PC-9 (cell line): ENCODE results near the gene COL13A1. TPM values are rescaled to one million over a fixed set of nuclear protein-coding genes. Genes with fewer than 3 reads are reported as not detected.

Experiments
- BruUV-seq: library from RNA; stranded (reverse); fragments of 400-500 nt; replicated peaks from 2 replicates; lab custom pipeline; 2021; lab: Mats Ljungman, UMichigan
- CTCF ChIA-PET: fragments of 300-600 bp; sonication (Branson Sonifier 250); formaldehyde crosslinking; loops from one replicate; lab custom pipeline; 2022; ENCODE audit warnings: antibody characterized with exemption; lab: Charles Lee
- POLR2A ChIA-PET: fragments of 300-600 bp; sonication (Branson Sonifier 250); formaldehyde crosslinking; loops from one replicate; lab custom pipeline; 2022; ENCODE audit warnings: antibody characterized with exemption; ENCODE audit not compliant: unreplicated experiment; lab: Charles Lee
- DNase-seq, 2 experiments: peaks; one replicate each; pipeline versions ENCODE4 v3.0.0 to v3.0.0-alpha.2; 2015 to 2022; ENCODE audit warnings: mixed read lengths in 1 of 2
- H2AFZ ChIP-seq: fragments of 200-600 bp; sonication (generic); 2 replicates; pipeline ENCODE4 v1.8.1; 2017; ENCODE audit warnings: antibody characterized with exemption
- H3F3A ChIP-seq: fragments of 200-600 bp; sonication (generic); 2 replicates; pipeline ENCODE4 v1.8.1; 2017; ENCODE audit warnings: antibody characterized with exemption, mild to moderate bottlenecking, low read depth; ENCODE audit not compliant: insufficient read depth
- H3K27ac ChIP-seq: fragments of 200-600 bp; sonication (generic); 2 replicates; pipeline ENCODE4 v1.6.1; 2016; ENCODE audit warnings: mixed run types
- H3K27me3 ChIP-seq: fragments of 200-600 bp; sonication (generic); 2 replicates; pipeline ENCODE4 v1.6.1; 2016; ENCODE audit warnings: low read depth, mixed run types; ENCODE audit not compliant: insufficient read depth
- H3K36me3 ChIP-seq: fragments of 200-600 bp; sonication (generic); 2 replicates; pipeline ENCODE4 v1.6.1; 2016; ENCODE audit warnings: low read depth, mixed run types
- H3K4me1 ChIP-seq: fragments of 200-600 bp; sonication (generic); replicated peaks from 2 replicates; pipeline ENCODE4 v1.6.1; 2016; ENCODE audit warnings: mixed run types; ENCODE audit not compliant: insufficient read depth
- H3K4me2 ChIP-seq: fragments of 200-600 bp; sonication (generic); 2 replicates; pipeline ENCODE4 v1.6.1; 2017; ENCODE audit warnings: mixed run types
- H3K4me3 ChIP-seq: fragments of 200-600 bp; sonication (generic); 2 replicates; pipeline ENCODE4 v1.6.1; 2016; ENCODE audit warnings: mixed run types
- H3K79me2 ChIP-seq: fragments of 200-600 bp; sonication (generic); 2 replicates; pipeline ENCODE4 v1.6.1; 2017; ENCODE audit warnings: low read depth, mixed run types
- H3K9me2 ChIP-seq: fragments of 200-600 bp; sonication (generic); 2 replicates; pipeline ENCODE4 v1.8.1; 2017; ENCODE audit warnings: mild to moderate bottlenecking; ENCODE audit not compliant: insufficient read depth
- H3K9me3 ChIP-seq: fragments of 200-600 bp; sonication (generic); 2 replicates; pipeline ENCODE4 v1.8.1; 2016; ENCODE audit warnings: low read depth; ENCODE audit not compliant: insufficient read depth
- H4K20me1 ChIP-seq: fragments of 200-600 bp; sonication (generic); 2 replicates; pipeline ENCODE4 v1.8.1; 2017; ENCODE audit not compliant: insufficient read depth
- CTCF ChIP-seq: fragments of 200-600 bp; sonication (generic); conservative IDR thresholded peaks from 2 replicates; pipeline ENCODE4 v1.6.1; 2017; ENCODE audit warnings: mixed run types, antibody characterized with exemption, mild to moderate bottlenecking, moderate library complexity
- EZH2 ChIP-seq: fragments of 200-600 bp; sonication (generic); IDR thresholded peaks from 2 replicates; pipeline ENCODE4 v1.8.0; 2017; ENCODE audit warnings: antibody characterized with exemption, low read depth
- intact Hi-C: fragments of 100-400 bp; cut with micrococcal nuclease; formaldehyde crosslinking; loops from one replicate; pipeline ENCODE4 v1.10.0; 2022; ENCODE audit not compliant: unreplicated experiment
- total RNA-seq: library from RNA; stranded (reverse); gene quantifications from 2 replicates; pipeline ENCODE4 v1.2.3, GENCODE V29; 2021

The COL13A1 gene
- total RNA-seq, 1 experiment from 2014 or later = 1.6 TPM

DNA sequence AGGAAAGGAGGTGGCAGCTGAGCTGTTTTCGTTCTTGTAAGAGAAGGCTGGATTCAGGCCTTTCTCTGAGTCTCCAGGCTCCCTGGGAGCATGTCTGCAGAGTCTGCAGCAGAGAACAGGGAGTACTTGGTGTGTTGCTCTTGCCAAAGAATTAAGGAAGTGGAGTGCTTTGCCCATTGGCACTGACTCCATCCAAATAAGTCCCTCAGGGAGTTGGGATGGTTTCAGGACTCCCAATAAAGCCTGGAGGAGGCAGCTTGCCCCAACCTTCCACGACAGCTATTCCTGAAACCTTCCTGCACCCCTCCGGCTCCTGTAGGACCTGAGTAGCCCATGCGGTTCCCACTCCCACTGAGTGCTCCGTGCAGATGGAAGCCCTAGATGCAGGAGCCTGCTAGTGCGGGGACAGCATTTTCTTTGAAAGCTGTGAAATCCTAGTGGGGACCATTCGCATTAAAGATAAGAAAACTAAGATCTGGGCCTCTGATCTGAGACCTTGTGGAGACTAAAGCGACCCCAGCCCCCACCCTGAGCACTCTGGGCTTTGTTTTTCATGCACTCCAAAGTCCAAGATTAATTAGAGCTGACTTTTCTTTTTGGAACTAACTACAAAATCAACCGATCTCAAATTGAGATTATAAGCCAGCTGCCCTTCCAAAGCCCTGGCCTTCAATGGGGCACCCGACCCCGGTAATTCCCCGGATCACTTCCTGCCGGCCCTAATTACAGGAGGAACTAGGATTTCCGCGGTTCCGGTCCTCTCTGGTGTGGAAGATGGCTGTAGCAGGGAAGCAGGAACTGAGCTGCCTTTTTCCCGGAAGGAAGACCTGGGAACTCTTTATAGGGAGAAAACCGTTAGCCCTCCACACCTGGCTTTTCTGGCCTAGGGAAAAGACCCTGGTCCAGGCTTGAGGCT, 110.2 kb downstream of the COL13A1 start:
- no peak for TF ChIP-seq CTCF
- no peak overlapping the region for H3K27ac ChIP-seq
- no peak overlapping the region for H3K4me3 ChIP-seq
- H3K9me3 ChIP-seq = no peaks in the 10 kb centered on the region
- no peaks in the 10 kb centered on the region for H4K20me1 ChIP-seq
- POLR2A ChIA-PET = no interaction called here
- H3K36me3 ChIP-seq = no peaks in the 10 kb centered on the region
- no peaks in the 10 kb centered on the region for H3K4me1 ChIP-seq
- H3F3A ChIP-seq = no peaks in the 10 kb centered on the region
- H3K4me2 ChIP-seq = no peak overlapping the region
- no TSS peak for BruUV-seq
- no peak overlapping the region for H2AFZ ChIP-seq
- no peaks in the 10 kb centered on the region for H3K79me2 ChIP-seq
- CTCF ChIA-PET = interaction anchor here (0.6 to 1.0 kb wide), 4 partner anchors 10 to 125 kb away, joined by 3 to 7 read pairs (median 4); no protein-coding TSS in a partner anchor
- no peaks in the 10 kb centered on the region for H3K9me2 ChIP-seq
- intact Hi-C loops = loop anchor here (5.0 to 10.0 kb wide), 3 partner anchors 195 to 397 kb away; no protein-coding TSS in a partner anchor
- no peaks in the 10 kb centered on the region for H3K27me3 ChIP-seq
- DNase-seq = no peak

GRCh38 chr10:69912589-69912988, 110.9 kb downstream of the COL13A1 start:
- Histone ChIP-seq H3K9me3 (no peaks in the 10 kb centered on the region), H3K9me2 (no peaks in the 10 kb centered on the region), H3K4me3 (no peak overlapping the region), H3K27me3 (no peaks in the 10 kb centered on the region), H3K36me3 (no peaks in the 10 kb centered on the region), H3K79me2 (no peaks in the 10 kb centered on the region), H3F3A (no peaks in the 10 kb centered on the region), H3K4me2 (no peak overlapping the region), H3K27ac (no peak overlapping the region), H4K20me1 (no peaks in the 10 kb centered on the region), H2AFZ (no peak overlapping the region), H3K4me1 (no peaks in the 10 kb centered on the region)
- no TSS peak for BruUV-seq
- ChIA-PET POLR2A (no interaction called here), CTCF (interaction anchor here (0.6 to 0.9 kb wide), 3 partner anchors 11 to 110 kb away, joined by 4 to 7 read pairs (median 4); no protein-coding TSS in a partner anchor)
- intact Hi-C loops = loop anchor here (5.0 to 10.0 kb wide), 3 partner anchors 195 to 398 kb away; no protein-coding TSS in a partner anchor
- DNase-seq = no peak
- TF ChIP-seq EZH2 (no peak), CTCF (no peak)

- BruUV-seq = no TSS peak
- H3K4me2 ChIP-seq = no peak overlapping the region
- H4K20me1 ChIP-seq = no peaks in the 10 kb centered on the region
- ChIA-PET POLR2A (no interaction called here), CTCF (interaction anchor here (0.6 to 1.7 kb wide), 9 partner anchors 13 to 153 kb away, joined by 3 to 7 read pairs (median 4); no protein-coding TSS in a partner anchor)
- H3K79me2 ChIP-seq = no peaks in the 10 kb centered on the region
- TF ChIP-seq CTCF (no peak), EZH2 (no peak)
- no peak overlapping the region for H3K27ac ChIP-seq
- H3F3A ChIP-seq = no peaks in the 10 kb centered on the region
- no peaks in the 10 kb centered on the region for H3K4me1 ChIP-seq
- DNase-seq = no peak
- H3K4me3 ChIP-seq = no peak overlapping the region
- no peaks in the 10 kb centered on the region for H3K9me2 ChIP-seq
- H3K36me3 ChIP-seq = no peaks in the 10 kb centered on the region
- no peaks in the 10 kb centered on the region for H3K27me3 ChIP-seq
- H3K9me3 ChIP-seq = no peaks in the 10 kb centered on the region
- intact Hi-C loops = loop anchor here (1.0 to 10.0 kb wide), 9 partner anchors 30 to 399 kb away; partner anchors contain the start of gene COL13A1
- H2AFZ ChIP-seq = no peak overlapping the region
Observed at GRCh38 chr10:69913606-69914382, 112.1 kb downstream of the COL13A1 start.
